ENCODE measurements around the gene PADI4. TPM values are rescaled to one million over a fixed set of nuclear protein-coding genes. Genes with fewer than 3 reads are reported as not detected.

PADI4 gene, protein sequence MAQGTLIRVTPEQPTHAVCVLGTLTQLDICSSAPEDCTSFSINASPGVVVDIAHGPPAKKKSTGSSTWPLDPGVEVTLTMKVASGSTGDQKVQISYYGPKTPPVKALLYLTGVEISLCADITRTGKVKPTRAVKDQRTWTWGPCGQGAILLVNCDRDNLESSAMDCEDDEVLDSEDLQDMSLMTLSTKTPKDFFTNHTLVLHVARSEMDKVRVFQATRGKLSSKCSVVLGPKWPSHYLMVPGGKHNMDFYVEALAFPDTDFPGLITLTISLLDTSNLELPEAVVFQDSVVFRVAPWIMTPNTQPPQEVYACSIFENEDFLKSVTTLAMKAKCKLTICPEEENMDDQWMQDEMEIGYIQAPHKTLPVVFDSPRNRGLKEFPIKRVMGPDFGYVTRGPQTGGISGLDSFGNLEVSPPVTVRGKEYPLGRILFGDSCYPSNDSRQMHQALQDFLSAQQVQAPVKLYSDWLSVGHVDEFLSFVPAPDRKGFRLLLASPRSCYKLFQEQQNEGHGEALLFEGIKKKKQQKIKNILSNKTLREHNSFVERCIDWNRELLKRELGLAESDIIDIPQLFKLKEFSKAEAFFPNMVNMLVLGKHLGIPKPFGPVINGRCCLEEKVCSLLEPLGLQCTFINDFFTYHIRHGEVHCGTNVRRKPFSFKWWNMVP
- 1 to 10 TPM in 3 of 5 donors, under 1 TPM in 2; 0.33 to 1.2 (median 1.0) TPM for total RNA-seq
- total RNA-seq (2013): 0.88 TPM
- total RNA-seq: 0 to 2.9 (median 0.74) reads per million in 29 experiments

GRCh38 chr1:17307946-17308345 lies at the start of gene PADI4:
Gene PADI4, plus strand, starts transcription at chr1:17308197. Its CDS starts 26 bp downstream, at chr1:17308223.
- no peak within 1 kb of the TSS for H3K4me3 Mint-ChIP-seq
- no peak for ATAC-seq (replicated peaks in 1 of 4)
- no peak within 1 kb of the TSS for H3K4me3 ChIP-seq (ENCODE audit: control insufficient read depth in 1 of 2, extremely low read depth in 1 of 2, low read length in 1 of 2)
- no peaks in the 10 kb centered on the region for H3K9me3 ChIP-seq
- WGBS (ENCODE audit: insufficient coverage): 36% methylated on average over 7 of the region's 8 CpGs
- CTCF ChIA-PET: no interaction called here
- POLR2A ChIA-PET: no interaction called here
- H3K9me3 Mint-ChIP-seq: peaks cover under 1 to 1% (median 1%) of the 10 kb centered on the region in 3 donors
- peaks cover 43 to 44% of the 10 kb centered on the region in 2 donors for H3K27me3 Mint-ChIP-seq
- peaks cover 0 to 44% of the 10 kb centered on the region in 2 experiments for H3K27me3 ChIP-seq (replicated peaks in 1 of 2; ENCODE audit: control insufficient read depth in 2 of 2, extremely low read depth in 1 of 2, insufficient read depth in 2 of 2, low read length in 1 of 2)
- no peaks in the 10 kb centered on the region for H3K36me3 ChIP-seq (ENCODE audit: control insufficient read depth in 2 of 2, extremely low read depth in 1 of 2, insufficient read depth in 1 of 2, low read length in 1 of 2)
- H3K36me3 Mint-ChIP-seq: no peaks in the 10 kb centered on the region
- peaks cover 4 to 11% (median 7%) of the 10 kb centered on the region in 3 donors for H3K4me1 Mint-ChIP-seq
- DNase-seq: peak in 3 of 35 experiments; percentile 1 to 28 (median 1)
- H3K27ac Mint-ChIP-seq: no peak within 1 kb of the TSS
- no peak within 1 kb of the TSS for H3K27ac ChIP-seq (ENCODE audit: low read length)
- H3K4me1 ChIP-seq (ENCODE audit: control insufficient read depth in 1 of 2, extremely low read depth in 1 of 2, insufficient read depth in 2 of 2, low read length in 2 of 2): peaks cover 0 to 2% of the 10 kb centered on the region in 2 experiments

DNA sequence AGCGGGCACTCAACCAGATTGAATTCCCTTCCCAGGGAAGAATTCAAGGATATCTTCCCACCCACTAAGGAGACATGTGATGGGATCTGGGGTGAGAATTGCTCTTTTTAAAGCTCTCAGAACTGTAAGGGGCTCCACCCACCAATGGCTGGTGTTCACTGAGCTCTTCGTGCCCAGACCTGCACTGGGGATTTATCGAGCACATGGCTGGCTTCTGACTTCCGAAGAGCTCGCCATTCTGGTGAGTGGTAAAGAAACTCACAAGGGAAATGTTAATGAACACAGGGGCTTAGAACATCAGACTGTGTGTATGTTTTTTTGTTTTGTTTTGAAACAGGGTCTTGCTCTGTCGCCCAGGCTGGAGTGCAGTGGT lies 49.3 kb upstream of the PADI4 start:
- Histone ChIP-seq H3K9me3 (no peaks in the 10 kb centered on the region), H3K4me3 (ENCODE audit: control insufficient read depth in 1 of 2, extremely low read depth in 1 of 2, low read length in 1 of 2) (no peak overlapping the region), H3K27me3 (replicated peaks in 1 of 2; ENCODE audit: control insufficient read depth in 2 of 2, extremely low read depth in 1 of 2, insufficient read depth in 2 of 2, low read length in 1 of 2) (peaks cover 0 to 48% of the 10 kb centered on the region in 2 experiments), H3K36me3 (ENCODE audit: control insufficient read depth in 2 of 2, extremely low read depth in 1 of 2, insufficient read depth in 1 of 2, low read length in 1 of 2) (no peaks in the 10 kb centered on the region), H3K27ac (ENCODE audit: low read length) (no peak overlapping the region), H3K4me1 (ENCODE audit: control insufficient read depth in 1 of 2, extremely low read depth in 1 of 2, insufficient read depth in 2 of 2, low read length in 2 of 2) (no peaks in the 10 kb centered on the region)
- 100% methylated on average over 2 of the region's 6 CpGs for WGBS (ENCODE audit: insufficient coverage)
- no peaks in the 10 kb centered on the region for H3K4me1 Mint-ChIP-seq
- CTCF ChIA-PET: no interaction called here
- ATAC-seq (replicated peaks in 1 of 4): no peak
- POLR2A ChIA-PET: no interaction called here
- no peak for DNase-seq
- no peak overlapping the region for H3K4me3 Mint-ChIP-seq
- no peaks in the 10 kb centered on the region for H3K36me3 Mint-ChIP-seq
- peaks cover 0 to 20% of the 10 kb centered on the region in 2 donors for H3K27me3 Mint-ChIP-seq
- H3K27ac Mint-ChIP-seq: no peak overlapping the region
- peaks cover 0 to 4% (median 3%) of the 10 kb centered on the region in 3 donors for H3K9me3 Mint-ChIP-seq

- ChIA-PET POLR2A (no interaction called here), CTCF (no interaction called here)
- H3K4me3 ChIP-seq (ENCODE audit: control insufficient read depth in 1 of 2, extremely low read depth in 1 of 2, low read length in 1 of 2): no peak overlapping the region
- H3K27me3 ChIP-seq (replicated peaks in 1 of 2; ENCODE audit: control insufficient read depth in 2 of 2, extremely low read depth in 1 of 2, insufficient read depth in 2 of 2, low read length in 1 of 2): peaks cover 0 to 44% of the 10 kb centered on the region in 2 experiments
- no peaks in the 10 kb centered on the region for H3K4me1 ChIP-seq (ENCODE audit: control insufficient read depth in 1 of 2, extremely low read depth in 1 of 2, insufficient read depth in 2 of 2, low read length in 2 of 2)
- Mint-ChIP-seq H3K27ac (no peak overlapping the region), H3K4me3 (no peak overlapping the region), H3K4me1 (no peaks in the 10 kb centered on the region), H3K36me3 (no peaks in the 10 kb centered on the region), H3K27me3 (peaks cover 0 to 20% of the 10 kb centered on the region in 2 donors), H3K9me3 (peaks cover 0 to 4% (median 3%) of the 10 kb centered on the region in 3 donors)
- H3K9me3 ChIP-seq: no peaks in the 10 kb centered on the region
- no peak for DNase-seq
- no peak for ATAC-seq (replicated peaks in 1 of 4)
- no peak overlapping the region for H3K27ac ChIP-seq (ENCODE audit: low read length)
- 81% methylated on average over 14 of the region's 24 CpGs for WGBS (ENCODE audit: insufficient coverage)
- no peaks in the 10 kb centered on the region for H3K36me3 ChIP-seq (ENCODE audit: control insufficient read depth in 2 of 2, extremely low read depth in 1 of 2, insufficient read depth in 1 of 2, low read length in 1 of 2)
Measured at GRCh38 chr1:17259233-17259873, 48.6 kb upstream of the PADI4 start.

- Histone ChIP-seq H3K27ac (ENCODE audit: low read length) (no peak overlapping the region), H3K27me3 (replicated peaks in 1 of 2; ENCODE audit: control insufficient read depth in 2 of 2, extremely low read depth in 1 of 2, insufficient read depth in 2 of 2, low read length in 1 of 2) (peaks cover 0 to 41% of the 10 kb centered on the region in 2 experiments), H3K4me1 (ENCODE audit: control insufficient read depth in 1 of 2, extremely low read depth in 1 of 2, insufficient read depth in 2 of 2, low read length in 2 of 2) (no peaks in the 10 kb centered on the region), H3K4me3 (ENCODE audit: control insufficient read depth in 1 of 2, extremely low read depth in 1 of 2, low read length in 1 of 2) (no peak overlapping the region), H3K9me3 (no peaks in the 10 kb centered on the region), H3K36me3 (ENCODE audit: control insufficient read depth in 2 of 2, extremely low read depth in 1 of 2, insufficient read depth in 1 of 2, low read length in 1 of 2) (no peaks in the 10 kb centered on the region)
- Mint-ChIP-seq H3K27ac (no peak overlapping the region), H3K4me3 (no peak overlapping the region), H3K27me3 (peaks cover 0 to 20% of the 10 kb centered on the region in 2 donors), H3K36me3 (no peaks in the 10 kb centered on the region), H3K9me3 (peaks cover 0 to 4% (median 3%) of the 10 kb centered on the region in 3 donors), H3K4me1 (no peaks in the 10 kb centered on the region)
- POLR2A ChIA-PET: no interaction called here
- WGBS (ENCODE audit: insufficient coverage): 86% methylated on average over 6 of the region's 7 CpGs
- ATAC-seq (replicated peaks in 1 of 4) (no peak), DNase-seq (no peak)
- CTCF ChIA-PET: no interaction called here
Measured at GRCh38 chr1:17260264-17260663, 47.7 kb upstream of the PADI4 start.

GRCh38 chr1:17260738-17261137 lies 47.3 kb upstream of the PADI4 start:
- Mint-ChIP-seq H3K27me3 (peaks cover 0 to 17% of the 10 kb centered on the region in 2 donors), H3K36me3 (no peaks in the 10 kb centered on the region), H3K4me1 (no peaks in the 10 kb centered on the region), H3K4me3 (no peak overlapping the region), H3K27ac (no peak overlapping the region), H3K9me3 (peaks cover 0 to 4% (median 3%) of the 10 kb centered on the region in 3 donors)
- DNase-seq (no peak), ATAC-seq (replicated peaks in 1 of 4) (no peak)
- H3K36me3 ChIP-seq (ENCODE audit: control insufficient read depth in 2 of 2, extremely low read depth in 1 of 2, insufficient read depth in 1 of 2, low read length in 1 of 2): no peaks in the 10 kb centered on the region
- no peaks in the 10 kb centered on the region for H3K4me1 ChIP-seq (ENCODE audit: control insufficient read depth in 1 of 2, extremely low read depth in 1 of 2, insufficient read depth in 2 of 2, low read length in 2 of 2)
- WGBS (ENCODE audit: insufficient coverage): no CpG with 5 or more reads among the region's 5 CpGs
- H3K9me3 ChIP-seq: no peaks in the 10 kb centered on the region
- CTCF ChIA-PET: no interaction called here
- H3K27me3 ChIP-seq (replicated peaks in 1 of 2; ENCODE audit: control insufficient read depth in 2 of 2, extremely low read depth in 1 of 2, insufficient read depth in 2 of 2, low read length in 1 of 2): peaks cover 0 to 41% of the 10 kb centered on the region in 2 experiments
- H3K27ac ChIP-seq (ENCODE audit: low read length): no peak overlapping the region
- POLR2A ChIA-PET: no interaction called here
- no peak overlapping the region for H3K4me3 ChIP-seq (ENCODE audit: control insufficient read depth in 1 of 2, extremely low read depth in 1 of 2, low read length in 1 of 2)

- H3K4me1 ChIP-seq (ENCODE audit: control insufficient read depth in 1 of 2, extremely low read depth in 1 of 2, insufficient read depth in 2 of 2, low read length in 2 of 2): no peaks in the 10 kb centered on the region
- DNase-seq (no peak), ATAC-seq (replicated peaks in 1 of 4) (no peak)
- H3K36me3 ChIP-seq (ENCODE audit: control insufficient read depth in 2 of 2, extremely low read depth in 1 of 2, insufficient read depth in 1 of 2, low read length in 1 of 2): no peaks in the 10 kb centered on the region
- ChIA-PET CTCF (no interaction called here), POLR2A (interaction anchor here in 1 of 2 donors (0.6 kb wide), 1 partner anchor 838 kb away, joined by 3 read pairs; no protein-coding TSS in a partner anchor)
- H3K9me3 ChIP-seq: no peaks in the 10 kb centered on the region
- Mint-ChIP-seq H3K4me1 (no peaks in the 10 kb centered on the region), H3K4me3 (no peak overlapping the region), H3K36me3 (no peaks in the 10 kb centered on the region), H3K27me3 (peaks cover 0 to 9% of the 10 kb centered on the region in 2 donors), H3K27ac (no peak overlapping the region), H3K9me3 (peaks cover 0 to 4% (median 3%) of the 10 kb centered on the region in 3 donors)
- H3K27me3 ChIP-seq (replicated peaks in 1 of 2; ENCODE audit: control insufficient read depth in 2 of 2, extremely low read depth in 1 of 2, insufficient read depth in 2 of 2, low read length in 1 of 2): peaks cover 0 to 29% of the 10 kb centered on the region in 2 experiments
- no peak overlapping the region for H3K4me3 ChIP-seq (ENCODE audit: control insufficient read depth in 1 of 2, extremely low read depth in 1 of 2, low read length in 1 of 2)
- no peak overlapping the region for H3K27ac ChIP-seq (ENCODE audit: low read length)
Measured at GRCh38 chr1:17263936-17264335, 44.1 kb upstream of the PADI4 start.
